Renal cortex interstitium (tissue), 15 donors: ENCODE results near the gene TMEM30B. TPM values are rescaled to one million over a fixed set of nuclear protein-coding genes. Genes with fewer than 3 reads are reported as not detected.
"Not testable (repeated sequence)": the region's sequence is repeated elsewhere in the genome, so short reads cannot be mapped to it uniquely, and the experiment has no call there.

Source experiments
- DNase-seq, 11 donors: peaks; one replicate each; pipeline ENCODE4 v3.0.0-alpha.2; 2013; ENCODE audit warnings: low read depth in 9 of 11, low spot score in 4 of 11; ENCODE audit errors: extremely low read depth in 1 of 11
- long read RNA-seq, 16 experiments: transcript quantifications; one replicate each; lab custom pipeline, GENCODE V29; 2026
- polyA plus RNA-seq, 3 donors: library from polyadenylated mRNA; unstranded; fragments of 120-200 nt; gene quantifications; one replicate each; pipeline ENCODE4 v1.2.1, GENCODE V29; 2013; ENCODE audit not compliant: insufficient read length in 3 of 3

Gene TMEM30B, protein sequence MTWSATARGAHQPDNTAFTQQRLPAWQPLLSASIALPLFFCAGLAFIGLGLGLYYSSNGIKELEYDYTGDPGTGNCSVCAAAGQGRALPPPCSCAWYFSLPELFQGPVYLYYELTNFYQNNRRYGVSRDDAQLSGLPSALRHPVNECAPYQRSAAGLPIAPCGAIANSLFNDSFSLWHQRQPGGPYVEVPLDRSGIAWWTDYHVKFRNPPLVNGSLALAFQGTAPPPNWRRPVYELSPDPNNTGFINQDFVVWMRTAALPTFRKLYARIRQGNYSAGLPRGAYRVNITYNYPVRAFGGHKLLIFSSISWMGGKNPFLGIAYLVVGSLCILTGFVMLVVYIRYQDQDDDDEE
- 10 to 100 TPM; 10.0 to 11.2 (median 10.3) TPM for polyA plus RNA-seq
- long read RNA-seq, donor 1, full-length matches to known transcripts = 8 of 8 reads
- long read RNA-seq, donor 1, partial matches to known transcripts = 0 of 8 reads
- long read RNA-seq, donor 1, other reads (novel, unspliced or antisense) = 0 of 8 reads
- long read RNA-seq, donor 2, full-length matches to known transcripts = 6 of 6 reads
- long read RNA-seq, donor 2, partial matches to known transcripts = 0 of 6 reads
- long read RNA-seq, donor 2, other reads (novel, unspliced or antisense) = 0 of 6 reads
- long read RNA-seq, donor 3, full-length matches to known transcripts = 21 of 21 reads
- long read RNA-seq, donor 3, partial matches to known transcripts = 0 of 21 reads
- long read RNA-seq, donor 3, other reads (novel, unspliced or antisense) = 0 of 21 reads
- long read RNA-seq, donor 4, full-length matches to known transcripts = 10 of 10 reads
- long read RNA-seq, donor 4, partial matches to known transcripts = 0 of 10 reads
- long read RNA-seq, donor 4, other reads (novel, unspliced or antisense) = 0 of 10 reads
- long read RNA-seq, donor 5 = 0 reads
- long read RNA-seq, donor 6, full-length matches to known transcripts = 11 of 11 reads
- long read RNA-seq, donor 6, partial matches to known transcripts = 0 of 11 reads
- long read RNA-seq, donor 6, other reads (novel, unspliced or antisense) = 0 of 11 reads
- long read RNA-seq, donor 7, full-length matches to known transcripts = 17 of 17 reads
- long read RNA-seq, donor 7, partial matches to known transcripts = 0 of 17 reads
- long read RNA-seq, donor 7, other reads (novel, unspliced or antisense) = 0 of 17 reads
- long read RNA-seq, donor 8 = 0 reads
- long read RNA-seq, donor 9, full-length matches to known transcripts = 8 of 8 reads
- long read RNA-seq, donor 9, partial matches to known transcripts = 0 of 8 reads
- long read RNA-seq, donor 9, other reads (novel, unspliced or antisense) = 0 of 8 reads
- long read RNA-seq, donor 10, full-length matches to known transcripts = 16 of 16 reads
- long read RNA-seq, donor 10, partial matches to known transcripts = 0 of 16 reads
- long read RNA-seq, donor 10, other reads (novel, unspliced or antisense) = 0 of 16 reads
- long read RNA-seq, donor 11, full-length matches to known transcripts = 17 of 17 reads
- long read RNA-seq, donor 11, partial matches to known transcripts = 0 of 17 reads
- long read RNA-seq, donor 11, other reads (novel, unspliced or antisense) = 0 of 17 reads
- long read RNA-seq, donor 12, full-length matches to known transcripts = 7 of 7 reads
- long read RNA-seq, donor 12, partial matches to known transcripts = 0 of 7 reads
- long read RNA-seq, donor 12, other reads (novel, unspliced or antisense) = 0 of 7 reads
- long read RNA-seq, donor 13 = 0 reads
- long read RNA-seq, donor 14, full-length matches to known transcripts = 14 of 14 reads
- long read RNA-seq, donor 14, partial matches to known transcripts = 0 of 14 reads
- long read RNA-seq, donor 14, other reads (novel, unspliced or antisense) = 0 of 14 reads
- long read RNA-seq, donor 15, full-length matches to known transcripts = 3 of 3 reads
- long read RNA-seq, donor 15, partial matches to known transcripts = 0 of 3 reads
- long read RNA-seq, donor 15, other reads (novel, unspliced or antisense) = 0 of 3 reads
- long read RNA-seq, donor 16, full-length matches to known transcripts = 24 of 24 reads
- long read RNA-seq, donor 16, partial matches to known transcripts = 0 of 24 reads
- long read RNA-seq, donor 16, other reads (novel, unspliced or antisense) = 0 of 24 reads

DNA sequence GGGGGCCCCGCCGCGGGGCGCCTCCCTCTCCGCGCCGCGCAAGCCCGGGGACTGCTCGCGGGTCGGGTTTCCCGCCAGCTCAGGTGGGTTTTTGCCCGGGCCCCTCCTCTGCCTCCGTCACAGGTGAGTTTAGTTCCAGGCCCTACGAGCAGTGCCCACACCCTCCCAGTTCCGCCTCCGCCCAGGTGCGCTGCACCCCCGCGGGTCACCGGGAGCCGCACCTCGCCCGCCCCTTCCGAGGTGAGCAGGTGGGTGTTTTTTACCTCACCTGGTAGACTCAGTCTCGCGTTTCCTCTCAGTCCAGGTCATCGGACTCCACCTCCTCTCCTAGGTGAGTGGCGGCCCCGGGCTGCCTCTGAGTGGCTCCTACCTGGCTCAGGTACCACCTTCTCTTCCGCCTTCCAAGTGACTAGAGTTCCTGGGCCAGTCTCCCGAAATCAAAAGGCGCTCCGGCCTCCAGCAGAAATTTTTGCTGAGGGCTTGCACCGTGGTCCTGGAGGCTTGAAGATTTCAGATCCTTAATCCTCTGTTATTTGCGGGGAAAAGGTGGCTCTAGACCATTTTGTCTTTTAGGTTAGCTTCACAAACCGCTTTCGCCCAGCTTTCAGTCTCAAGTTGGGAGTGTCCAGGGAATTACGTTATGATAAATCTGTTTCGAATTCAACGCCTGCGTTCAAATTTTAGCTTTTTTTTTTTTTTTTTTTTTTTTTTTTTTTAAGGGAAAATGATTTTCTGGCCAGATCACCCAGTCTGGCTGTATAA lies at the start of gene TMEM30B:
Gene TMEM30B (minus strand): TSS at position 153 of the 762 bp plus-strand sequence. CDS start 191 bp downstream, outside the sequence.
- DNase-seq = peak in 4 of 11 donors; percentile 31 to 50 (median 40)

DNA sequence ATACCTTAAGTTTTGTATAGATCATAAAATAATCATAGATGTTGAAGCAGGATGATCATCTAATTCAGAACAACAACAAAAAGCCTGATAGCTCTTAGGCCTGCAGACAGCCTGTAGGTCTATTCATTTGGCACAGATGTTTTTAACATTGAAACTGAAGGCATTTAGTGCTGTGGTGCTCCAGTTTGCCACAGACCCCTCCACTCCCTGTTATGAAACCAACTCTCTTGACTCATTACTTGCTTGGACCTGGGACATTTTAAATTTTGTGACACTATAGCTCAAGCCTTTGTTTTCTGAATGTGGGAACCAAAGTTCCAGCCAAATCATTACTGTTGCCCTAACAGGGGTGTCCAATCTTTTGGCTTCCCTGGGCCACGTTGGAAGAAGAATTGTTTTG lies 49.4 kb upstream of the TMEM30B start:
- no peak for DNase-seq

DNA sequence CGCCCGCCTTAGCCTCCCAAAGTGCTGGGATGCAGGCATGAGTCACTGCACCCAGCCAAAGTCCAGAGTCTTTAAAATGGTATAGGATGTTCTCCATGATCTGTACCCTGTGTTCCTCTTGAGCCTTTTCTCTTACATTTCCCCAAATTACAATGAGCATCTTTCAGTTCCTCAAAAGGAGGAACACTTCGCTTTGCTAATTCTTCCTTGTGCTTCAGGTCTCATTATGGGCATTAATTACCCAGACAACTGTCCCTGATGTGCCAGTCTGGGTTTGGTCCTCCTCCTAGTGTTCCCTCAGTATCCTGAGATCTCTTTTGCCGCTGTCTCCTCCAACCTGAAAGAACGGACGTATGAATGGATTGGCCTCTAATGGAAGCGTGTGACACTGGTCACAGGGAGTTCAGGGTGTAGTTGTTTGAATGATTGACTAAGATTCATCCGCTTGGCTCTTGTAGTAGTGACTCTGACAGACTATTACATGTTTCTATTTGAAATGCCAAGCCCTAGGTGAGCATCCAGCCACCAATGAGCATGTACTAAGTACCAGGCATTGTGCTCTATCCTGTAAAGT lies 48.4 kb upstream of the TMEM30B start:
- no peak for DNase-seq

DNA sequence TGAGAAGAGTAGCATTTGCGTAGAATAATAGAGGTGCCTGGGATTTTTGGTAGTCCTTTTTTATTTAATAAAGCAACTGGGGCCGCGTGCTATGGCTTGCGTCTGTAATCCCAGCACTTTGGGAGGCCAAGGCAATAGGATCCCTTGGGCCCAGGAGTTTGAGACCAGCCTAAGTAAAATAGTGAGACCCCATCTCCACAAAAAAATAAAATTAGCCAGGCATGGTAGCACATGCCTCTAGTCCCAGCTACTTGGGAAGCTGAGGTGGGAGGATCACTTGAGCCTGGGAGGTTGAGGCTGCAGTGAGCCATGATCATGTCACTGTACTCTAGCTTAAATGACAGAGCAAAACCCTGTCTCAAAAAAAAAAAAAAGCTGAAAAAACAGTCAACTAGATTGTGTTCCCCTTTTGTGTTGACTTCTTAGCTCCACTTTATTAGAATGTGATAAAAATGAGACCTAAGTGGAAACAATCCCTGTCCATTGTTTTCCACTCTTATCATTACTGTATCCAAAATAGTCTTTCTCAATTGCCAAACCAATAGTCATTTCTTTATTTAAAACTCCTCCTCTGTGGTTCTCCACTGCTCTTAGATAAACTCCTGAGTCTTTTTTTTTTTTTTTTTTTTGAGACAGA lies 47.6 kb upstream of the TMEM30B start:
- DNase-seq = no peak

DNA sequence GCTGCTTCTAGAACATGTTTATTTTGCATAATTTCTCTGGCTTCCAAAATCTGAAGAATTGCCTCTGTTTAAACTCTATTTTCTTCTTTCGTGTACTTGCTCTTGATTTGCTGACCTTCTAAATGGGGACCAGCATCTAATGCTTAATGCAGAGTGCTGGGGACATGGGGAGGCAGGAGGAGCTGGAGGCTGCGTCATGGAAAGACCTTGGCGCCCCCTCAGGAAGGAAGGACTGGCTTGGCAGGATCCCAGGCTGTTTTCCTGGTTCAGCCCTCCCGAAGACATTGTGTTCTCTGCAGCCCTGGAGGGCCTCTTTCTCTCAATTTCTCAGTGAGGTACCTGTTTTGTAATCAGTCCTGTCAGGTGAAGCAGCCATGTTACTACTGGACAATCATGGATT lies 45.7 kb upstream of the TMEM30B start:
- DNase-seq = peak in 1 of 11 donors; percentile 10

DNA sequence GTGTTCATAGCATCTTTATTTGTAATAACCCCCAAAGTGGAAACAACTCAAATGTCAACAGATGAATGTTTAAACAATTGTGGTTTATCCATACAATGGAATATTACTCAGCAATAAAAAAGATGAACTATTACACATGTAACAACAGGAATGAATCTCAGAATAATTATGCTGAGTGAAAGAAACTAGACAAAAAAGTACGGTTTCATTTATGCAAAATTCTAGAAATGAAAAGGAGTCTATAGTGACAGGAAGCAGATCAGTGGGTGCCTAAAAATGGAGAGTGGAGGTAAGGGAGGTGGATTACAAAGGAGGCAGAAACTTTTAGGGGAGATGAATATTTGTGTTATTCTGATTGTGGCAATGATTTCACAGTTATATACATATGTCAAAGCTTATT lies 45.0 kb upstream of the TMEM30B start:
- DNase-seq = no peak

DNA sequence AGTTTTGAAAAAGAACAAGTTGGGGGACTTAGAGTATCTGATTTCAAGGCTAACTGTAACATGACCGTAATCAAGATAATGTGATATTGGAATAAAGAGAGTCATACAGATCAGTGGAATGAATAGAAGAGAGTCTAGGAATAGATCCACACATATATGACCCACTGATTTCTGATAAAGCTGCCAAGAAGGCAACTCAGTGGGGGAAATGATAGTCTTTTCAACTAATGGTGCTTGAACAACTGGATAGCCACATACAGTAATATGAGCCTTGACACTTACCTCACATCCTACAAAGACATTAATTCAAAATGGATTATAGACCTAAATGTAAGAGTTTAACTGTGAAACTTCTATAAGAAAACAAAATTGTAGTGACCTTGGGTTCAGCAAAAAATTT lies 44.0 kb upstream of the TMEM30B start:
- no peak for DNase-seq

DNA sequence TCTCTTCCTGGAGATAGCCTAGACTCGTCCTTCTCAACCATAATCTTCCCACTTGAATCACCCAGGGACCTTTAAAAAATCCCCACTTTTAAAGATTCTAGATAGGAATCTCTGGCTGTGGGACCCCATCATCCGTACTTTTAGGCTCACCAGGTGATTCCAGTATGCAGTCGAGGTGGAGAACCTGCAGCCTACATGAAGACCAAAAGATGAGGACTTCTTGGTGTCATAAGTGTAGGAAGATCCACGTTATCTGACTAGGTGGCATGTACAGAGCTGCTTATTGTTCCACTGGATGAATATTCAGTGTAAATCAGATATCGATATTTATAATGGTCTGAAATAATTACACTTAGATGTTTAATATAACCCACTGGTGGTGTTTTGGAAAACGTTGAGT lies 42.8 kb upstream of the TMEM30B start:
- DNase-seq = no peak

DNA sequence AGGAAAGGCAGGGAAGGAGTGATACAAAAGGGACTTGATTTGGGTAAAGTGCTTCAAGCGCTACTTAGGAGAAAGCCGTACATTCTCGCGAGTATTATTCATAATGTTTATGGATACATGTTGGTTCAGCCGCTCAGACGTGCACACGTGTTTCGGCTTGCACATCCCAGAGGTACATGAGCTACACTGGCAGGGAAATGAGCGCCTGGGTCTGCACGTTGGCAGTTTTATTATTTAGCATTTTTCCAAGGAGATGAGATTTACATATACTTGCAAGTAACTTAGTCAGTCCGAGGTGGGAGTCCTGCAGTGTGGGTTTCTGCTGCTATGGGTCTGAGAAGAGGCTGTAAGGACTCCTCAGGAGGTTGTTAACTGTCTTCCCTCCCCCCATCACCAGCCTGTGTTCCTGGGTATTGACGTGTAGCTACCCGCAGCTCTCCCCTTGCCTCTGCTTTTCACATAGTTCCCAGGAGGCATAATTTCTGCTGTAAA lies 41.7 kb upstream of the TMEM30B start:
- no peak for DNase-seq

DNA sequence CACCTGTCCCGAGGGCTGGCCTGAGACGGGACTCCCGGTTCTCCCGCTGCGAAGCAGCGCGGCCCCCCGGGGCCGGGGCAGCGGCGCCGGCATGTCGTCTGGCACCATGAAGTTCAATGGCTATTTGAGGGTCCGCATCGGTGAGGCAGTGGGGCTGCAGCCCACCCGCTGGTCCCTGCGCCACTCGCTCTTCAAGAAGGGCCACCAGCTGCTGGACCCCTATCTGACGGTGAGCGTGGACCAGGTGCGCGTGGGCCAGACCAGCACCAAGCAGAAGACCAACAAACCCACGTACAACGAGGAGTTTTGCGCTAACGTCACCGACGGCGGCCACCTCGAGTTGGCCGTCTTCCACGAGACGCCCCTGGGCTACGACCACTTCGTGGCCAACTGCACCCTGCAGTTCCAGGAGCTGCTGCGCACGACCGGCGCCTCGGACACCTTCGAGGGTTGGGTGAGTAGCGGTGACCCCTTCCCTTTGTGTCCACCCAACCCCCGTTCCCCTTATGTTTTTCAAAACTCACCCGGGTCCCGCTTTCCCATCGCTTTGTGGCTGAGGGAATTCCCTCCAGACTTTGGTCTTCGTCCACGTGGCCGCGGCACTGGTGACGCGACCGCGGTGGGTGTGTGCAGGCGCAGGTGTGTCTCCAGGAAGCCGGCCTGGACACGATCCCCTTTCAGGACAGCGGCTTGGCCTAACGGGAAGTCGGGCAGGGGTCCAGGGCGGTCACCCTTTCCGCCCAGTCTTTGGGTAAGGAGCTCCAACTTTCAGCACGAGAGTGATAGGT lies 41.1 kb upstream of the TMEM30B start:
- peak in 1 of 11 donors; percentile 27 for DNase-seq

DNA sequence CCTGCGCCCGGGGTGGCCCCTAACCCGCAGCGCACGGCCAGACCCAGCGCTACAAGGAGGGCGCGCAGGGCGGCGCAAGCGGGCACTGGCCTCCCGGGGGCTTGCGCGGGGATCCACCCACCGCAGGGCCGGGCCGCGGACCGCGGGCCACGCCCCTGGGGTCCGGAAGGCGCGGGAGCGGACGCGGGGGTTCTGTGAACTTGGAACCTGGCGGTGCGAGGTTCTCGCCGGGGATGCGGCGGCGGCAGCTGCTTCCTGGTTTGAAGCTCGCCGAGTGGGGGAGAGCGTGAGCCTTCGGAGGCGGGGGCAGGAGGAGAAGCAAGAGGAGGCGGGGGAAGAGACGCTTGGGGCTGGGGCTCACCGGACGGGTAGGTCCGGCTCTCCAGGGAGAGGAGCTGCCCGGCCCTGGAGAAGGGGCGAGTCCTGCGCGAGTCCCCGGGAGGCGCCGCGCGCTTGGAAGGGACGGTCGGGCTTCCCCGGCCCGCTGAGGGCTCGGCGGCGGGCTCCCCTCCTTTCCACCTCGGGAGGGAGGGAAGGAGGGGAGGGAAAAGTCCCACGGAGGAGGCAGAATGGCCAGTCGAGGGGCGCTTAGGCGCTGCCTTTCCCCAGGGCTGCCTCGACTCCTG lies 40.4 kb upstream of the TMEM30B start, which contains the start of gene PRKCH:
Gene PRKCH (plus strand): TSS at position 195 of the 626 bp plus-strand sequence. CDS start 523 bp downstream, outside the sequence.
- DNase-seq = peak in 8 of 11 donors; percentile 32 to 55 (median 44)

DNA sequence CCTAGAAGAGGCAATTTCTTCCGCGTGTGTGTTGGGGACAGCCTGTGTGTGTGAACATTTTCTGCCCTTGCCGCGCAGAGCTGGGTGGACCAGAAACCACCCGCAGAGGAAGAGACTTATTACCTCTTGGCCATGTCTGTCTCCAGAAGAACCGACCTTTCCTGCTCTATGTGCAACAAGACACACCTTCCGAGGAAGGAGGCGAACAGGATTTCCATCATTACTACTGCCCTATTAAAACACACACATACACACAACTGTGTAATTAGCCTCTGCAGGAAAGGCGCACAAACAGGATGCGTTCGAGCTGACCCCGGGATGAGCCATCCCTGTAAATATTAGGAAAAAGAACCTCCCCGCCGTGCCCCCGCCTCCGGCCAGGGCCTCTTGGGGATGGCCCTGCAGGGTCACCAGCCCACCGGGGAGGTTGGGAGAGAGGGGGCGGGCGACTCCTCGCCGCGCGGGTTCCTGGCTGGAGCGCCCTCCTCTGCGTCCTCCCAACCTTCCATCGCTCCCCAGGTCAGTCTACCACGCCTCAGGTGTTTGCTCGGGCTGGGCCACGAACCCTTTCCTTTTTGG lies 39.8 kb upstream of the TMEM30B start:
- DNase-seq = no peak

DNA sequence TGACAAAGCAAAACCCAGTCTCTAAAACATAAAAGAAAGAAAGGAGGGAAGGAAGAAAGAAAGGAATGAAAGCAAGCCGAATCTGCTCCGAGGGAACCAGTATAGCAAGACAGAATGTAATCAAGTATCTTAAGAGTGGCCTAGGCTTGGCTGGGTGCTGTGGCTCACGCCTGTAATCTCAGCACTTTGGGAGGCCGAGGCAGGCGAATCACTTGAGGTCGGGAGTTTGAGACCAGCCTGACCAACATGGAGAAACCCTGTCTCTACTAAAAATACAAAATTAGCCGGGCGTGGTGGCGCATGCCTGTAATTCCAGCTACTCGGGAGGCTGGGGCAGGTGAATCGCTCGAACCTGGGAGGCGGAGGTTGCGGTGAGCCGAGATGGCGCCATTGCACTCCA lies 39.0 kb upstream of the TMEM30B start:
- not testable (repeated sequence) for DNase-seq

DNA sequence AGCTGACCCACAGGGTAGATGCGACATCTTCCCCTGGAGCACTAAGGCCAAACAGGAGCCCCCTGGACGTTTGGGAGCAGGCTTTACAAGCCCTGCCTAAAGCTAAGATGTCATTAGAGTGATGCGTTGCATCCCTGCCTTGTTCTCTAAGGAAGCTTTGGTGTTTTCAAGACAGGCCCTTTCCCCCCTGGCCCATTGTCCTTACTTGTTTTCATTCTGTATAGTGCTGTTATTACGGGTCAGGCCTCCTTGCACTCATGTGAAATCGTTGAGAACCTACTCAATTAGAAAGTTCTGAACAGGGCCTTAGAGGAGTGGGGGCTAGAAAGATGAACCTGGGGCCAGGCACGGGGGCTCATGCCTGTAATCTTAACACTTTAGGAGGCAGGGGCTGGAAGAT lies 38.6 kb upstream of the TMEM30B start:
- DNase-seq = no peak
